Measurements from ENCODE around the gene MCC. TPM values are rescaled to one million over a fixed set of nuclear protein-coding genes. Genes with fewer than 3 reads are reported as not detected.

The MCC gene
- total and polyA plus RNA-seq, 12 donors: 1.8 to 12.6 (median 8.9) TPM

GRCh38 chr5:113197456-113198200 lies 290.6 kb downstream of the MCC start:
- H3K9me3 ChIP-seq (replicated peaks in 1 of 3): no peaks in the 10 kb centered on the region
- intact Hi-C loops (cut with DNase I): no loop called here
- H3K27ac ChIP-seq: no peak overlapping the region
- H3K36me3 ChIP-seq (replicated peaks in 1 of 2): no peaks in the 10 kb centered on the region
- no peak overlapping the region for H3K4me3 ChIP-seq
- H3K4me1 ChIP-seq (replicated peaks in 1 of 2): peaks cover 0 to 6% of the 10 kb centered on the region in 2 donors
- TF ChIP-seq CTCF (IDR thresholded peaks at IDR 0.05): no peak
- TF ChIP-seq POLR2A (IDR thresholded peaks at IDR 0.05): no peak
- DNase-seq: peak in 1 of 7 donors; percentile 5
- WGBS, 4 donors: 85 to 97% (median 90%) methylated on average over 7 of the region's 7 CpGs
- no peaks in the 10 kb centered on the region for H3K27me3 ChIP-seq

- Histone ChIP-seq H3K9me3 (replicated peaks in 1 of 3) (no peaks in the 10 kb centered on the region), H3K27me3 (no peaks in the 10 kb centered on the region), H3K4me3 (no peak overlapping the region), H3K4me1 (replicated peaks in 1 of 2) (peaks cover 0 to 6% of the 10 kb centered on the region in 2 donors), H3K36me3 (replicated peaks in 1 of 2) (no peaks in the 10 kb centered on the region), H3K27ac (no peak overlapping the region)
- TF ChIP-seq CTCF (IDR thresholded peaks at IDR 0.05) (no peak), POLR2A (IDR thresholded peaks at IDR 0.05) (no peak)
- intact Hi-C loops (cut with DNase I): no loop called here
- WGBS, 4 donors: 90 to 96% (median 93%) methylated on average over 4 of the region's 4 CpGs
- no peak for DNase-seq
Measured at GRCh38 chr5:113195771-113196170, 292.5 kb downstream of the MCC start.

- TF ChIP-seq CTCF (IDR thresholded peaks at IDR 0.05) (no peak), POLR2A (IDR thresholded peaks at IDR 0.05) (no peak)
Measured at GRCh38 chr5:113195251-113195650, 293.0 kb downstream of the MCC start.

GRCh38 chr5:113194591-113194990 lies 293.7 kb downstream of the MCC start:
- intact Hi-C loops (cut with DNase I): no loop called here
- WGBS, 4 donors: 75 to 83% (median 80%) methylated on average over 5 of the region's 5 CpGs

More at GRCh38 chr5:113195251-113195650, 293.0 kb downstream of the MCC start:
- intact Hi-C loops (cut with DNase I): no loop called here
- WGBS, 4 donors: 92 to 97% (median 93%) methylated on average over 3 of the region's 3 CpGs
- Histone ChIP-seq H3K27ac (no peak overlapping the region), H3K4me1 (replicated peaks in 1 of 2) (peaks cover 0 to 6% of the 10 kb centered on the region in 2 donors), H3K9me3 (replicated peaks in 1 of 3) (no peaks in the 10 kb centered on the region), H3K4me3 (no peak overlapping the region), H3K36me3 (replicated peaks in 1 of 2) (no peaks in the 10 kb centered on the region), H3K27me3 (no peaks in the 10 kb centered on the region)
- no peak for DNase-seq

More at GRCh38 chr5:113194591-113194990, 293.7 kb downstream of the MCC start:
- no peak for TF ChIP-seq POLR2A (IDR thresholded peaks at IDR 0.05)
- TF ChIP-seq CTCF (IDR thresholded peaks at IDR 0.05): no peak
- Histone ChIP-seq H3K36me3 (replicated peaks in 1 of 2) (no peaks in the 10 kb centered on the region), H3K27ac (no peak overlapping the region), H3K4me1 (replicated peaks in 1 of 2) (peaks cover 0 to 6% of the 10 kb centered on the region in 2 donors), H3K9me3 (replicated peaks in 1 of 3) (no peaks in the 10 kb centered on the region), H3K4me3 (no peak overlapping the region), H3K27me3 (no peaks in the 10 kb centered on the region)
- DNase-seq: no peak
